Ovary (tissue), 3 donors: ENCODE measurements around the gene VMP1.

Experiments
- EP300 ChIP-seq: sonication (generic); formaldehyde crosslinking; IDR thresholded peaks from one replicate; pipeline ENCODE4 v1.6.1; 2017; ENCODE audit warnings: antibody characterized with exemption
- POLR2A ChIP-seq: fragments of 450-650 bp; IDR thresholded peaks from one replicate; pipeline ENCODE4 v1.6.1; 2017; ENCODE audit warnings: antibody characterized with exemption, mild to moderate bottlenecking, moderate library complexity
- TF ChIP-seq, protein P1 (sequence below), 3 donors: fragments of 450-650 bp in 2 of 3; fragments of 200-600 bp in 1 of 3; IDR thresholded peaks; one replicate each; pipeline versions ENCODE4 v1.5.1 to v1.8.0; 2016 to 2022; ENCODE audit warnings: antibody characterized with exemption in 3 of 3, mild to moderate bottlenecking in 1 of 3
- donor health status: DM: no; HTN: no; CAD: no.

DNA sequence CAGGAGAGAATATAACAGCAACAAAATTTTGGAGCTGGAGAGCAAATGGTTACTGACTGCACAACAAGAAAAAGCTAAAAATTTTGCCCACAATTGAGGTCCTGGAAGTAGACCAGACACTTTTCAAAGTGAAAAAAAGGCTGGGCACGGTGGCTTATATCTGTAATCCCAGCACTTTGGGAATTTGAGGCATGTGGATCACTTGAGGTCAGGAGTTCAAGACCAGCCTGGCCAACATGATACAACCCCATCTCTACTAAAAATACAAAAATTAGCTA lies 162.4 kb downstream of the VMP1 start:
- TF ChIP-seq, protein P1, sequence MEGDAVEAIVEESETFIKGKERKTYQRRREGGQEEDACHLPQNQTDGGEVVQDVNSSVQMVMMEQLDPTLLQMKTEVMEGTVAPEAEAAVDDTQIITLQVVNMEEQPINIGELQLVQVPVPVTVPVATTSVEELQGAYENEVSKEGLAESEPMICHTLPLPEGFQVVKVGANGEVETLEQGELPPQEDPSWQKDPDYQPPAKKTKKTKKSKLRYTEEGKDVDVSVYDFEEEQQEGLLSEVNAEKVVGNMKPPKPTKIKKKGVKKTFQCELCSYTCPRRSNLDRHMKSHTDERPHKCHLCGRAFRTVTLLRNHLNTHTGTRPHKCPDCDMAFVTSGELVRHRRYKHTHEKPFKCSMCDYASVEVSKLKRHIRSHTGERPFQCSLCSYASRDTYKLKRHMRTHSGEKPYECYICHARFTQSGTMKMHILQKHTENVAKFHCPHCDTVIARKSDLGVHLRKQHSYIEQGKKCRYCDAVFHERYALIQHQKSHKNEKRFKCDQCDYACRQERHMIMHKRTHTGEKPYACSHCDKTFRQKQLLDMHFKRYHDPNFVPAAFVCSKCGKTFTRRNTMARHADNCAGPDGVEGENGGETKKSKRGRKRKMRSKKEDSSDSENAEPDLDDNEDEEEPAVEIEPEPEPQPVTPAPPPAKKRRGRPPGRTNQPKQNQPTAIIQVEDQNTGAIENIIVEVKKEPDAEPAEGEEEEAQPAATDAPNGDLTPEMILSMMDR (IDR thresholded peaks at IDR 0.05), result no peak
- no peak for TF ChIP-seq POLR2A
- no peak for TF ChIP-seq EP300
